Fibroblast of skin of scalp (primary cell): ENCODE data around the gene CCK.

ENCODE experiments used
- DNase-seq: peaks from one replicate; pipeline ENCODE4 v3.0.0-alpha.2; 2013

Gene CCK

DNA sequence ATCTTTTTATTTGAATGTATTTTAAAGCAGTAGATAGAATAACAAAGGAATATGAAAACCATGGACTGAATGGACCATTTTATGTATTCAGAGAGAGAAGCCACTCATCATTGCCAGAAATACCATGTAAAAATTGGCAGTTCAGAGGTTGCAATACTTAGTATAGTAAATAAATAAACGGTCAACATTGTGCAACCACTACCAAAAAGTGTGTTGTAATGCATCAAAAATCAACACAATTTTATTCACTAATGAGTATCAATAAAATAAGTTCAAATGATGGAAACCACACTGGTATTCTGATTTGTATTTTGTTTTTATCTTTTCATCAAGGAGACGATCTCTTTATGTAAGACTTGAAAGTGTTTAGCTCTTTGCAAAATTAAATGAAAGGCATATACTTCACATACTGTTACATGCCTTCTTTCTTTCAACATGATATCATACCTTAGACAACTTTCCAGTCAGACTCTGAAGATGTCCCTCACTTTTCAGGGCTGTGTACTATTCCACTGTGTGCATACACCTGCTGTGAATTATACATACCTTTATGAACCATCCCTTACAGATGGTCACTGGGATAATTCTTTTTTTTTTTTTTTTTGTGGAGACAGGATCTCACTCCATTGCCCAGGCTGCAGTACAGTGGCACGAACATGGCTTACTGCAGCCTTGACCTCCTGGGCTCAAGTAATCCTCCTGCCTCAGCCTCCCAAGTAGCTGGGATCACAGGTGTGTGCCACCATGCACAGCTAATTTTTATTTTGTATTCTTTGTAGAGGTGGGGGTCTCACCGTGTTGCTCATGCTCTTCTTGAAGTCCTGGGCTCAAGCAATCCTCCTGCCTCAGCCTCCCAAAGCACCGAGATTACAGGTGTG is 40.3 kb downstream of the CCK start:
- DNase-seq, result no peak

DNA sequence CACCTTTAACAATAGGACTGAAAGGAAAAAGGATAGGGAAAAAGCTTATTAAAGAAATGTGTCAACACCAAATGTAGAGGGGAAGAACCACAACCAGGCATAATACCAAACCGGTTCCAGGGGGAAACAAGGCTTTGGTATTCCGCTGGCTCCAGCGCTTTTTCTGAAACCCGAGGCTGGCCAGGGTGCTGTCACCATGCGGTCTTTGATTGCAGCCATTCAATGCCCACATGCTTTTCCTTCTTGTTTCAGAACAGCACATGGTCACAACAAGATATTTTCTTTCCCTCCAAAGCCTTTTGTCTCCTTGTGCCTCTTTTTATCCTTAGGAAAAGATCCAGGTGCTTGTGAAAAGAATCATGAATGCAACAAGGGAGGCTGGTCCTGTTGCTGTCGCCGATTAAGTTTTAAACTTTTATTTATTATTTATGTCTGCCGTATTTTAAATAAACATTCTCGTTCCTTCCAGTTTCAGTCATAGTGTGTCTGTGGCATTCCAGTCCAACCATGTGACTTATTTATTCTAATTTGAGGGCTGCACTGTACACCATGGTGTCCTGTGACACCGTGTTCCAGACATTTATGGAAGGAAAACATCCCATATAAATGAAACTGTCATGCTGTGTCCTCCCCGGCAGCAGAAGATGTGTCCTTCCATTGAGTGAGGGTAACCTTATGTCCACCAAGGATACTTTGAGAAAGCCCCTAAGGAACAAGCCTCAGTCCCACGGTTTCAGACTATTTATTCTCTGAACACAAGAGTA is 41.1 kb downstream of the CCK start:
- DNase-seq, result no peak

DNA sequence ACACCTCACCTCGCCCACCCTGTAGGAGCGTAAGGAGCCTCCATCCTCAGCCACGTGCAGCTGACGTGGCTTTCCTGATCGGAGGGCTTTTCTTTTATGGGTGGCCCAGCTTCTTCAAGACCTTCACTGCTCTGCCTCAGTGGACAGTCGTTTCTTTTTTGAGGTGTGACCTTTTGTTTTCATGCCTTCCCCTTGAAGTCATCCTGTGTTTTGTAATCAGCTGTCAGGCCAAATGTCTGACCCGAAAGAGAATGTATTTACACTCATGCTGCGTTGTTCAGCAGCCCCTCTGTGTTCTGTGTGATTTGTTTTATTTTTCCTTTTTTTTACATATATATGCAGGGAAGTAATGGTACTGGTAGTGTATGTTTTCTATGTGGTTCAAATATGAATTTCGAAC is 41.8 kb downstream of the CCK start:
- DNase-seq, result no peak

DNA sequence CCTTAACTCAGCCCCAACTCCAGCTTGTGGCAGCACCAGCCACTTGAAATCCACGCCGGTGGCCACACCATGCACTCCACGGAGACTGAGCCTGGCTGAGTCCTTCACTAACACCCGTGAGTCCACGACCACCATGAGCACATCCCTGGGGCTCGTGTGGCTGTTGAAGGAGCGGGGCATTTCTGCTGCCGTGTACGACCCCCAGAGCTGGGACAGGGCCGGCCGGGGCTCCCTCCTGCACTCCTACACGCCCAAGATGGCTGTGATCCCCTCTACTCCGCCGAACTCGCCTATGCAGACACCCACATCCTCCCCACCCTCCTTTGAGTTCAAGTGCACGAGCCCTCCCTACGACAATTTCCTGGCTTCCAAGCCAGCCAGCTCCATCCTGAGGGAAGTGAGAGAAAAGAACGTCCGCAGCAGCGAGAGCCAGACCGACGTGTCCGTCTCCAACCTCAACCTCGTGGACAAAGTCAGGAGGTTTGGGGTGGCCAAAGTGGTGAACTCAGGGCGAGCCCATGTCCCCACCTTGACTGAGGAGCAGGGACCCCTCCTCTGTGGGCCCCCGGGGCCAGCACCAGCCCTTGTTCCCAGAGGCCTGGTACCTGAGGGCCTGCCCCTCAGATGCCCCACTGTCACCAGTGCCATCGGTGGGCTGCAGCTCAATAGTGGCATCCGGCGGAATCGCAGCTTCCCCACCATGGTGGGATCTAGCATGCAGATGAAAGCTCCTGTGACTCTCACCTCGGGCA is 42.9 kb downstream of the CCK start:
- no peak for DNase-seq

DNA sequence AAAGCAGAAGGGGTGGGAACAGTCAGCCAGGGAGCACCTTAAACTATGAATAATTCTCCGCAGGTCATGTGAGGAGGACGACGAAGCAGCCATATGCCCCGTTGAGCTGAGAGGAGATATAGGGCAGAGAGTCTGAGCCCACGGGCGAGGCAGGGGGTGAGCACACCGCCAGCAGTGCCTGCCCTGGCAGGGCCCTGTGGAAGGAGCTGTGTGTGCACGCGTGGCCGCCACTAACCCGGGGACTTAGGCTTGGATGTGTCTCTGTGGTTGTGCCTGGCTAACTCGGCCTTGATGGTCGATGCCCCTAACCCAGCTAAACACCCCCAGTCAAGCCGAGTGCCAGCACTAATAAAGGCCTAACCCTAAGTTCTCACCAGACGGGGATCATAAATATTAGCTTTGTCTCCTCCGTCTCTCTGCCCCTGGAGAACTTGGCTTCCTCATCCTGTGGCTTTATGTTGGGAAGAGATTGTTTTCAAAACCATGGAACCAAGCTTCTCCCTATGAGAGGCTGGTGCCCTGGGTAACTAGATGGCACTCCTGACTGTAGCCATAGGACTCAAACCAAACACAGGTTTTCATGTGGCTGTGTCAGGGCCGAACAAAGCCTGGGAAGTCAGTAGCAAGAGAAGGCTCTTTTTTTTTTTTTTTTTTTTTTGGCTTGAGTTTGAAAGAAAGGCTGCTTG is 45.4 kb downstream of the CCK start:
- DNase-seq, result no peak

DNA sequence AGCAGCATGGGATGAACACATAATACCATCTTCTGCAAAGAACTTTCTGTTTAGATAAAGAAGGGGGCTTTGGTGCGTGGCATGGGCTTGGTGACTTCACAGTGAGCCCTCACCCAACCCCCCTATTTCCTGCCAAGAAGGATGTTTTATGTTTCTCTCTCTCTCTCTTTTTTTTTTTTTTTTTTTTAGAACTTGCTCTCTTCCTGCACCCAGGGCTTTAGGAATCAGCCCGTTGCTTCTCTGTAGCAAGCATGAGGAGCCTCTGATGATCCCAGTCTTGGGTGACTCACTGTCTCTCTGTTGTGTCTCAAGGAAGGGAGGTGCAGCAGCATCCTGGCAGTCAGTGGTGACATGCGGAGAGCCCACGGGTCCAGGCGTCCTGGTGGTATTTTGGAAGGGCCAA is 49.1 kb downstream of the CCK start:
- peak; percentile 60 for DNase-seq

DNA sequence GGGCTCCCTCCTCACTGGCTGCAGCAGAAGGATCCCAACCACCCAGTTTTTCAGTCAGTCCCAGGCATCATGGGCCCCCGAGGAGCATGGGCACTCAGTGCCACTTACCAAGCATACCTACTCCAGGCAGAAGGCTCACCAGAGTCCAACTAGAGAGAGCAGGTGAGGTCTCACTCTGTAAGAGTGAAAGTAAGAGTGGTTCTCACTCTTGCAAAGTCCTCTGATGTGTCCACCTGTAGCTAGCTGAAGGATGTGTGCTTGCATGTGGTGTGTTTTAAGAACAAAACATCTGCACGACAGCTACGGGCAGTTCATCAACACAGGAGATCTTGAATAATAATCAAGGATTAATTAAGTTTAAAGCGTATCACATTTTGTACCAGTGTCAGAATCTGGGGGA is 49.7 kb downstream of the CCK start:
- no peak for DNase-seq

DNA sequence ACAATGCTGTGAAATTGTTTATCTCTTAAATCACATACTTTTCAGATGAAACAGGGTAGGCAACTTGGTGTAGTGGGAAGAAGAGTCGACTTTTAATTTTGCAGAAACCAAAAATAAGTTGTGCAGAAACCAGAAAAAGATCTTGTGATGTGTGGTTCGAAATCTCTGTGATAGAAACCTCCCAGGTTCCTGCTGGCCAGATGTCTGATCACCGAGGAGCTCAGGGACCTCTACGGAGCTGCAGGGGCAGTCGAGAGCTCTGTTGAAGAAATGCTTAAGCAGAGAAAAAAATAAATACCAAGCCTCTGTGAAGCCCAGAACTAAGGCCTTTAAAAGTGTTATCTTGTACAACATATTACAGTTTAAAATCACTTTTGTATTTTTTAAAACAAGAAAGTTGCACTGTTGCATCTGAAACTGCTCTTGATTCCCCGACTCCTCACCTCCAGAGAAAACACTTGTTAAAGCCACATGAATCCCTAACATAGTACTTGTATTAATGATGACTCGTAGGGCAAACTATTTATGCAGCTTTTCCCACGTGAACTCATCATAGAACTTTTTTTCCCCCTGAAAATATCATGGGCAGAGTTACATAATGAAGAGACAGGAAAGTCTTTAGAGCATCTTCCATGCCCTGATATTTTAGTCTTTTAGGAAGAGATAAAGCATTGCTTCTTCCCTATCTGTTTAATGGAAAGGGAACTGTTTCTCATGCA is 51.3 kb downstream of the CCK start:
- peak; percentile 45 for DNase-seq

DNA sequence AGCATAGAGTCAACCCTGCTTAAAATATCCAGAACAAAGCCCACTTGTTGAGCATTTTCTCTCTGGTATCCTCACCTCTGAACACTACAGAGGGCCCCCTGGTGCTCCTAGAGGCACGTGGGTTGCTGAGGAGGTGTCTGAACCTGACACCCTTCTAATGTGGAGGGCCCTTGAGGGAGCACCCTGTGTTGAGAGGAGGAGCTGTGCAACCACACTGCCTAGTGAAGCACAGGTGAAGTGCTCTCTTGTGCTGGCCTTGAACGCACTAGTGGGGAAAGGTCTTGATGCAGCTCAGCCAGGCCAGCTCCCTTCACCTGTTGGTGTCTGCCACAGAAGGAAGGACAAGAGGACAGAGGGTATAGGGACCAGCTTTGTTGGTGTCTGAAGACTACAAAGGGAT is 51.9 kb downstream of the CCK start:
- DNase-seq, result no peak

DNA sequence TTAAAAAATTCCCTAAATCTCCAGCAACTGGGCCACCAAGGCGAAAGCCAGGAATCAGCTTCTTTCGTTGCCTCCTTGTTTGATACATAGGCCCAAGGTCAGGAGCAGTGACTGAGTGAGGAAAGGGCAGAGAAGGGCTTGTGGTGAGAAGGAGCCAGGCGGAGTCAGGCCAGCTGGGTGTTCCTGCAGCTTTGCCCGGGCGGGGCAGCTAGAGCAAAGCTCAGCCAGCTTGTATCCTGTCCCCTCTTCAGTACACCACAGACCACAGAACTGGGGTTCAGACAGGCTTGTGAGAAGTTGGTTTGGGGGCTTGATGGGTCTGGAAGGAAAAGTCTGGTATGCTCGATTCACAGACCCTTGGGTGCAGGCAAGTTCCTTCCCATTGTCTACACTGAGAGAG is 52.6 kb downstream of the CCK start:
- DNase-seq, result no peak

DNA sequence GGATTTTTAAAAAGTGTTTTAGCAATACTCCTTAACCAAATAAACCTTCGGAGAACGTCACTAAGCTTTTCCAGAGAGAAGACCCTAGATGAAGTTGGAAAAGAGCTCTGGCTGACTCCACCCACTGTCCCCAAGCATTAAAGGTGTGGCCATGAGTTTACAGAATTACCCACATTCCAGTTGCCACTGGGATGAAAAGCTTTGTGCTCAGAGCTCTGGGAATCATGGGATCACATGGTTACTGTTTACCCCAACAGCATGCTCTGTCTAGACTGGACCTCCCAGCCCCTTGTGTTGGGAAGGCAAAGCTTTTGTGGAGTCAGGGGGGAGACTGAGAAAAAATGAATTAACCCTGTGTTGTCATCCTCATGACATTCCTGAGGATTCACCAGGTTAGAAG is 55.3 kb downstream of the CCK start:
- no peak for DNase-seq

DNA sequence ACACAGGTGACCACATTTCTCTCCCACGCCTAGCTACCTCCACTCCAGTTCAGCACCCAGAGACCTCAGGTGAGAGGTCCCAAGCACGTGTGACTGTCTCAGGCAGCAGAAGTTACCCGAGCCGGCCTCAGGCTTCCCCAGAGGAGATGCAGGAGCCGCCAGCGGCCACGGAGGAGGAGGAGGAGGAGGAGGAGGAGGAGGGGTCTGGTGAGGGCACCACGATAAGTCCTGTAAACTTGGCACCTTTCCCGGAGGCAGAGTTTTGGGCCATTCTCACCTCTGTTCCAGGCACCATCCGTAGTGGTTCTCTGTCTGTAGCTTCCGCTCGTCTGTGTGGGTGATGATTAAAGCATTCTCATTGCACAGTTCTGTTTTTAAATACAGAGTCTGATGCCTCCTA is 56.1 kb downstream of the CCK start:
- no peak for DNase-seq
